ENCODE measurements around the gene BBC3. TPM values are rescaled to one million over a fixed set of nuclear protein-coding genes. Genes with fewer than 3 reads are reported as not detected.

BBC3 gene
- total and polyA plus RNA-seq, 4 experiments from 2014 or later = 3.7 to 32.2 (median 20.0) TPM

DNA sequence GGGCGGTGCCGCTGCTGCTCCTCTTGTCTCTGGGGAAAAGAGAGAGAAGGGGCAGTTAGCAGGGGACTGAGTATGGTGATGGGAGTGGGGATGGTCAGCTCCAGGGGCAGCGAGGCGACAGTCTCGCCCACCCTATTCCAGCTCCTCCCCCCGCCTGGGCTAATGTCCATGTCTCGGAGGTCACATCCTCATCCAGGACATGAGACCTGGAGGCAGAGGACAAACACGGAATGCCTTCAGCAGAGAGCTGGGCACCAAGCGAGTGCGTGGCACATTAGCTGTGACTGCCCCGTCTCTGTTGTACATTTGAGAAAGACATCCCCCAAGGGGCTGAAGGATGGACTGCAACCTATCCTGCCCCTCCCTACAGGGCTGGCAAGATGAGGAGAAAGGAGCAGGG, 9.1 kb downstream of the BBC3 start:
- intact Hi-C loops (cut with micrococcal nuclease) = no loop called here
- CTCF ChIA-PET (ENCODE audit: partially characterized antibody) = interaction anchor here (5.8 to 6.8 kb wide), 2 partner anchors 10 to 22 kb away, joined by 62 to 81 read pairs; no protein-coding TSS in a partner anchor
- H3K9me3 Mint-ChIP-seq = no peaks in the 10 kb centered on the region
- H3K27ac Mint-ChIP-seq = peak overlapping the region in 2 of 7 donors; percentile 24 to 46
- DNase-seq = no peak
- no peaks in the 10 kb centered on the region for H3K27me3 ChIP-seq (ENCODE audit: insufficient read depth, low read length)
- no peak overlapping the region for H3K4me3 ChIP-seq (ENCODE audit: low read length in 2 of 2)
- H3K4me1 ChIP-seq (ENCODE audit: insufficient read depth, low read length) = peaks cover 11% of the 10 kb centered on the region
- no peaks in the 10 kb centered on the region for H3K27me3 Mint-ChIP-seq
- H3K36me3 ChIP-seq (ENCODE audit: insufficient read depth, low read length) = peaks cover 7% of the 10 kb centered on the region
- no peaks in the 10 kb centered on the region for H3K9me3 ChIP-seq (ENCODE audit: control insufficient read depth in 1 of 2, low read length in 2 of 2)
- peaks cover 0 to 3% of the 10 kb centered on the region in 2 donors for H3K36me3 Mint-ChIP-seq
- POLR2A ChIA-PET (ENCODE audit: partially characterized antibody) = interaction anchor here (1.1 kb wide), 1 partner anchor 18 kb away, joined by 3 read pairs; no protein-coding TSS in a partner anchor
- no peak overlapping the region for H3K27ac ChIP-seq (ENCODE audit: low read depth, low read length)
- H3K4me3 Mint-ChIP-seq = no peak overlapping the region
- peaks cover 4 to 10% (median 7%) of the 10 kb centered on the region in 4 donors for H3K4me1 Mint-ChIP-seq

DNA sequence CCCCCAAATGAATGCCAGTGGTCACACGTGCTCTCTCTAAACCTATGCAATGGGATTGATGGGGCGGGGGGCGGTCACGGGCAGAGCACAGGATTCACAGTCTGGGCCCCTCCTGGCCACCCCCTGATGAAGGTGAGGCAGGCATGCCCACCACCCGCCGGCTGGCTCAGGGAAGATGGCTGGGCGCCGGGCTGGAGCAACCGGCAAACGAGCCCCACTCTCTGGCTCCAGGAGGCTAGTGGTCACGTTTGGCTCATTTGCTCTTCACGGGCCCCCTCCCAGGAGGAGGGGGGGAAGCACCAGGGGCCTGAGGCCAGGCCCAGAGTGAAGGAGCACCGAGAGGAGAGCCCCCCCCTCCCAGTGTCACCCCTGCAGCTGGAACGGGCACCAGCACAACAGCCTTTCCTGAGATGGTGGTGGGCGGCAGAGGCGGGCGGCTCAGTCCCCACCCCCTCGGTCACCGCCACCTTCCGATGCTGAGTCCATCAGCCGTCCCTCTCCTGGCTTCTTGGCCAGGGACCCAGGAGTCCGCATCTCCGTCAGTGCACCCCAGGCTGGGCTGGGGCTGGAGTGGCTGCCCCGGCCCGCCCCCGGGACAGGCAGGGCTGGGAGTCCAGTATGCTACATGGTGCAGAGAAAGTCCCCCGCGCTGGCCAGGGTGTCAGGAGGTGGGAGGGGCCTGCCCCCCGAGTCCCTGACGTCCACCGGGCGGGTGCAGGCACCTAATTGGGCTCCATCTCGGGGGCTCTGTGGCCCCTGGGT, 9.7 kb downstream of the BBC3 start:
- H3K36me3 Mint-ChIP-seq = peaks cover 0 to 3% of the 10 kb centered on the region in 2 donors
- intact Hi-C loops (cut with micrococcal nuclease) = no loop called here
- POLR2A ChIA-PET (ENCODE audit: partially characterized antibody) = interaction anchor here (1.1 kb wide), 1 partner anchor 18 kb away, joined by 3 read pairs; no protein-coding TSS in a partner anchor

DNA sequence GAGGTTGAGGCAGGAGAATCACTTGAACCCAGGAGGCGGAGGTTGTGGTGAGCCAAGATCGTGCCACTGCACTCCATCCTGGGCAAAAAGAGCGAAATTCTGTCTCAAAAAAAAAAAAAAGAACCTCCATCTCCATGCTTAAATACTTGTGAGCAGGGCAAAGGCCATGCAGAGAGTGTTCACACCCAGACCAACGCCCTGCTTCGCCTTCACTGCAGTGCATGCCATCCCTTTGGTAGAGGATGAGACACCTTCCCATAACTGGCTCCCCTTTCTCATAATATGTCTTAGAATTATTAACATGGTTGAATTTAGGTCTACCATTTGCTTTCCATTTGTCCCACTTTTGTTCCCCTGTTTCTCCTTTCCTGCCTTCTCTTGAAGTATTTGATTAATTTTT, 15.4 kb downstream of the BBC3 start:
- H3K36me3 Mint-ChIP-seq = peaks cover 0 to 3% of the 10 kb centered on the region in 2 donors
- H3K9me3 Mint-ChIP-seq = no peaks in the 10 kb centered on the region
- peak overlapping the region in 1 of 7 donors; percentile 59 for H3K27ac Mint-ChIP-seq
- Histone ChIP-seq H3K27me3 (ENCODE audit: insufficient read depth, low read length) (no peaks in the 10 kb centered on the region), H3K9me3 (ENCODE audit: control insufficient read depth in 1 of 2, low read length in 2 of 2) (no peaks in the 10 kb centered on the region), H3K27ac (ENCODE audit: low read depth, low read length) (no peak overlapping the region), H3K36me3 (ENCODE audit: insufficient read depth, low read length) (no peaks in the 10 kb centered on the region), H3K4me1 (ENCODE audit: insufficient read depth, low read length) (peaks cover 7% of the 10 kb centered on the region), H3K4me3 (ENCODE audit: low read length in 2 of 2) (no peak overlapping the region)
- H3K4me1 Mint-ChIP-seq = peaks cover 3 to 8% (median 4%) of the 10 kb centered on the region in 4 donors
- H3K4me3 Mint-ChIP-seq = no peak overlapping the region
- ChIA-PET CTCF (ENCODE audit: partially characterized antibody) (interaction anchor here (0.9 to 13.1 kb wide), 2 partner anchors 31 to 40 kb away, joined by 3 to 499 read pairs; no protein-coding TSS in a partner anchor), POLR2A (ENCODE audit: partially characterized antibody) (interaction anchor here (0.9 to 3.0 kb wide), 2 partner anchors 13 to 28 kb away, joined by 3 to 10 read pairs; no protein-coding TSS in a partner anchor)
- no peaks in the 10 kb centered on the region for H3K27me3 Mint-ChIP-seq
- no peak for DNase-seq
- intact Hi-C loops (cut with micrococcal nuclease) = no loop called here

More for the DNA sequence above, 9.7 kb downstream of the BBC3 start:
- Histone ChIP-seq H3K27me3 (ENCODE audit: insufficient read depth, low read length) (no peaks in the 10 kb centered on the region), H3K4me1 (ENCODE audit: insufficient read depth, low read length) (peaks cover 6% of the 10 kb centered on the region), H3K36me3 (ENCODE audit: insufficient read depth, low read length) (peaks cover 7% of the 10 kb centered on the region), H3K27ac (ENCODE audit: low read depth, low read length) (no peak overlapping the region), H3K4me3 (ENCODE audit: low read length in 2 of 2) (no peak overlapping the region), H3K9me3 (ENCODE audit: control insufficient read depth in 1 of 2, low read length in 2 of 2) (no peaks in the 10 kb centered on the region)
- DNase-seq = no peak
- Mint-ChIP-seq H3K4me3 (no peak overlapping the region), H3K4me1 (peaks cover 3 to 7% (median 5%) of the 10 kb centered on the region in 4 donors), H3K27ac (no peak overlapping the region), H3K9me3 (no peaks in the 10 kb centered on the region), H3K27me3 (no peaks in the 10 kb centered on the region)
- CTCF ChIA-PET (ENCODE audit: partially characterized antibody) = interaction anchor here (1.4 to 6.8 kb wide), 3 partner anchors 9 to 23 kb away, joined by 6 to 81 read pairs (median 62); no protein-coding TSS in a partner anchor

DNA sequence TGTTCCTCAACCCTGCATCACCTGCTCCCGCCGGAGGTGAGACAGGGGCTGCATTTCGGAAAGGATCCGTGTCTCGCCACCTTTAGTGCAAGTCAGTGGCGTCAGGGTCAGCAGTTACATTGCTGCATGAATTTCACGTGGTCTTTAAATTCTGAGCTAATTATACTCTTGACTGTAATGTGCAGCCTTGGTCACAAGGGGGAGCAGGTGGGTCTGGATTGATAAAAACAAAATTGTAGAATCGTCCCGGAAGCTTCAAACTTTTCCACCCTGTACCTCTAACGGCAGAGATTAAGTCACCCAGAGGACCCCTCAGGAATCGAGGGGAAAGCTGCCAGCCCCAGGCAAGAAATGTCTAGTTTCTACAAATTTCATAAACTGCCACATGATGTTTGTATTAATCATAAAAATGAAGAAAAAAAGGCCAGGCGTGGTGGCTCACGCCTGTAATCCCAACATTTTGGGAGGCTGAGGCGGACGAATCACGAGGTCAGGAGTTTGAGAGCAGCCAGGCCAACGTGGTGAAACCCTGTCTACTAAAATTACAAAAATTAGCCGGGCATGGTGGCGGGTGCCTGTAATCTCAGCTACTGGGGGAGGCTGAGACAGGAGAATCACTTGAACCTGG, 20.2 kb downstream of the BBC3 start:
- no peak overlapping the region for H3K27ac ChIP-seq (ENCODE audit: low read depth, low read length)
- H3K9me3 ChIP-seq (ENCODE audit: control insufficient read depth in 1 of 2, low read length in 2 of 2) = no peaks in the 10 kb centered on the region
- Mint-ChIP-seq H3K27ac (peak overlapping the region; percentile 15 to 89 (median 43)), H3K36me3 (peaks cover 12 to 43% of the 10 kb centered on the region in 2 donors), H3K4me3 (peak overlapping the region in 2 of 8 donors; percentile 4 to 48), H3K9me3 (no peaks in the 10 kb centered on the region), H3K4me1 (peaks cover 6 to 15% (median 7%) of the 10 kb centered on the region in 4 donors), H3K27me3 (no peaks in the 10 kb centered on the region)
- ChIA-PET CTCF (ENCODE audit: partially characterized antibody) (interaction anchor here (0.6 to 13.1 kb wide), 40 partner anchors 8 to 323 kb away, joined by 3 to 499 read pairs (median 4); partner anchors contain the start of genes CCDC9, SAE1 and ZC3H4), POLR2A (ENCODE audit: partially characterized antibody) (interaction anchor here (0.8 to 5.0 kb wide), 20 partner anchors 9 to 98 kb away, joined by 3 to 120 read pairs (median 6); partner anchors contain the start of genes CCDC9, SAE1 and ZC3H4)
- H3K36me3 ChIP-seq (ENCODE audit: insufficient read depth, low read length) = peaks cover 27% of the 10 kb centered on the region
- intact Hi-C loops (cut with micrococcal nuclease) = loop anchor here (1.0 to 2.0 kb wide), 5 partner anchors 15 to 62 kb away; no protein-coding TSS in a partner anchor
- H3K4me1 ChIP-seq (ENCODE audit: insufficient read depth, low read length) = peaks cover 12% of the 10 kb centered on the region
- no peaks in the 10 kb centered on the region for H3K27me3 ChIP-seq (ENCODE audit: insufficient read depth, low read length)
- peak; percentile 68 to 83 (median 75) for DNase-seq
- H3K4me3 ChIP-seq (ENCODE audit: low read length in 2 of 2) = no peak overlapping the region

DNA sequence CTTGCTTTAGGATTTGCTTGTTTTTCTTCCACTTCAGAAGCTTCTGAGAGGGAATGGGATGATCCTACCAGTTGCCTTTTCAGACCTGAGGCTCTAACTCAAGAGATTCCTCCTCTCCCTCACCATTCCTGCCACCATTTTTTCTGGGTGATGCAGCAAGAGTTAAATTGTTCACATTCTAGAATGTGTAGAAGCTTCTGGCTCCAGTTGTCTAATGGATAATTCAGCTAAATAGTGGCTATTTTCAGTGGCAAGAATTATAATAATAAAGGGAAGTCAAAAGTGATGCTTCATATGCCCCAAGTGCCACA, 20.9 kb downstream of the BBC3 start:
- H3K9me3 Mint-ChIP-seq = no peaks in the 10 kb centered on the region
- H3K4me1 Mint-ChIP-seq = peaks cover 6 to 15% (median 7%) of the 10 kb centered on the region in 4 donors
- POLR2A ChIA-PET (ENCODE audit: partially characterized antibody) = interaction anchor here (1.0 to 5.0 kb wide), 18 partner anchors 8 to 97 kb away, joined by 3 to 120 read pairs (median 7); partner anchors contain the start of genes CCDC9, SAE1 and ZC3H4
- no peaks in the 10 kb centered on the region for H3K27me3 Mint-ChIP-seq
- H3K27me3 ChIP-seq (ENCODE audit: insufficient read depth, low read length) = no peaks in the 10 kb centered on the region
- no peak overlapping the region for H3K4me3 Mint-ChIP-seq
- no peaks in the 10 kb centered on the region for H3K9me3 ChIP-seq (ENCODE audit: control insufficient read depth in 1 of 2, low read length in 2 of 2)
- H3K36me3 ChIP-seq (ENCODE audit: insufficient read depth, low read length) = peaks cover 28% of the 10 kb centered on the region
- H3K4me3 ChIP-seq (ENCODE audit: low read length in 2 of 2) = no peak overlapping the region
- CTCF ChIA-PET (ENCODE audit: partially characterized antibody) = interaction anchor here (0.5 to 13.1 kb wide), 34 partner anchors 9 to 1399 kb away, joined by 3 to 499 read pairs (median 4); partner anchors contain the start of genes CCDC9 and SAE1
- H3K36me3 Mint-ChIP-seq = peaks cover 17 to 47% of the 10 kb centered on the region in 2 donors
- no peak overlapping the region for H3K27ac ChIP-seq (ENCODE audit: low read depth, low read length)
- H3K27ac Mint-ChIP-seq = peak overlapping the region in 1 of 7 donors; percentile 89
- DNase-seq = no peak
- H3K4me1 ChIP-seq (ENCODE audit: insufficient read depth, low read length) = peaks cover 12% of the 10 kb centered on the region
- intact Hi-C loops (cut with micrococcal nuclease) = loop anchor here (1.0 to 2.0 kb wide), 5 partner anchors 16 to 61 kb away; no protein-coding TSS in a partner anchor

DNA sequence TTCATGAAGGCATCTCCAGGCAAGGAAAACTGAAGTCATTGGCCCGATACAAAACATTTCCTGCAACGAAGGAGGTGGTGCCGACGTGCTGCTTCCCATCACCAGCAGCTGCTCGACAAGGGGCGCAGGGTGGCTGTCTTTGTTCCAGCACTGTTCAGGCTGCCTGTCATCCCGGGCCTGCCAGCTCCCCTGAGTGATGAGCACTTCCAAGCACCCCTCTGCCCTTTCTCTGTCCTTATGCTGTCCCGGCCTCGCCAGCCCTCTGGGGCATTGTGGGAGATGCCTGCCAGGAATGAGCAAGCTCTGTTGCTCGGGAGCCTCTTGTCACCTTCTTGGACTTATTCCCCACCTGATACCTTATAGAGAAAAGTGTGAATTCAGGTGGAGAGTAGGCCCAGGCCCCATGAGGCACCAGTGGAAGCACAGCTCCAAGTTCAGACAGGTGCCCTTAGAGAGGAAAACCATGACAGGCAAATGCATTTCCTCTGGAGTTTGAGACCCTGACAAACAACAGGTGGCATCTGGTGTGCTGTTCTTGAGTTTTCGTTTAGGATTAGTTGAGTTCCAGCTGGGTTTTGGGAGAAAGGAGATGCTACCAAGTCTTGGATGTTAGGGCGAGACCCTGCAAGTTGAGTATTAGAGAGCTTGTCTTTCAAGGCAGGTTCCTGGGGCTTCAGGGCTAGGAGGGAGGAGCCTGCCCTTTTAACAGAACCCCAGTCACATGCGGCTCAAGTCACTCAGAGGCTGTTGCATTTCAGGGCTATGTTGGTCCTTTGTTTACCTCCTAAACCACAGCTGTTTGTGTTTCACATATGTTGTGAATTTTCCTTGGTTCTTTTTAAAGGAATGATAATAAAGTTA, 21.4 kb downstream of the BBC3 start:
- no peak for DNase-seq
- intact Hi-C loops (cut with micrococcal nuclease) = loop anchor here (1.0 to 2.0 kb wide), 5 partner anchors 17 to 60 kb away; no protein-coding TSS in a partner anchor
- H3K9me3 ChIP-seq (ENCODE audit: control insufficient read depth in 1 of 2, low read length in 2 of 2) = no peaks in the 10 kb centered on the region
- H3K36me3 ChIP-seq (ENCODE audit: insufficient read depth, low read length) = peaks cover 34% of the 10 kb centered on the region
- no peaks in the 10 kb centered on the region for H3K27me3 ChIP-seq (ENCODE audit: insufficient read depth, low read length)
- no peak overlapping the region for H3K27ac ChIP-seq (ENCODE audit: low read depth, low read length)
- POLR2A ChIA-PET (ENCODE audit: partially characterized antibody) = interaction anchor here (0.6 to 5.0 kb wide), 12 partner anchors 9 to 965 kb away, joined by 3 to 120 read pairs (median 13); partner anchors contain the start of gene CCDC9
- CTCF ChIA-PET (ENCODE audit: partially characterized antibody) = interaction anchor here (0.5 to 13.1 kb wide), 28 partner anchors 9 to 1400 kb away, joined by 3 to 499 read pairs (median 7); partner anchors contain the start of genes CCDC9 and SAE1
- Mint-ChIP-seq H3K4me3 (no peak overlapping the region), H3K9me3 (no peaks in the 10 kb centered on the region), H3K27ac (peak overlapping the region in 3 of 7 donors; percentile 35 to 48 (median 45)), H3K36me3 (peaks cover 22 to 52% of the 10 kb centered on the region in 2 donors), H3K27me3 (no peaks in the 10 kb centered on the region), H3K4me1 (peaks cover 6 to 15% (median 7%) of the 10 kb centered on the region in 4 donors)
- no peak overlapping the region for H3K4me3 ChIP-seq (ENCODE audit: low read length in 2 of 2)
- H3K4me1 ChIP-seq (ENCODE audit: insufficient read depth, low read length) = peaks cover 12% of the 10 kb centered on the region

Measured in CD4-positive, alpha-beta memory T cell (primary cell).